IPS-15b (cell line): ENCODE measurements around the gene OR2A42.
"Not testable (repeated sequence)": the region's sequence is repeated elsewhere in the genome, so short reads cannot be mapped to it uniquely, and the experiment has no call there.

Experiments used
- H3K27me3 ChIP-seq: one replicate; pipeline ENCODE4 v1.6.1; 2013; ENCODE audit warnings: low read length; ENCODE audit not compliant: control insufficient read depth, insufficient read depth
- H3K36me3 ChIP-seq: one replicate; pipeline ENCODE4 v1.6.1; 2013; ENCODE audit warnings: low read length; ENCODE audit not compliant: control insufficient read depth, insufficient read depth
- H3K4me1 ChIP-seq: one replicate; pipeline ENCODE4 v1.6.1; 2013; ENCODE audit warnings: mild to moderate bottlenecking, low read length; ENCODE audit not compliant: control insufficient read depth, insufficient read depth
- H3K4me3 ChIP-seq: one replicate; pipeline ENCODE4 v1.5.1; 2013; ENCODE audit warnings: low read depth, low read length
- H3K9ac ChIP-seq: one replicate; pipeline ENCODE4 v1.6.1; 2013; ENCODE audit warnings: low read depth, mild to moderate bottlenecking, low read length
- H3K9me3 ChIP-seq: one replicate; pipeline ENCODE4 v1.6.1; 2013; ENCODE audit warnings: mild to moderate bottlenecking, low read length; ENCODE audit not compliant: control insufficient read depth, insufficient read depth

Gene OR2A42

DNA sequence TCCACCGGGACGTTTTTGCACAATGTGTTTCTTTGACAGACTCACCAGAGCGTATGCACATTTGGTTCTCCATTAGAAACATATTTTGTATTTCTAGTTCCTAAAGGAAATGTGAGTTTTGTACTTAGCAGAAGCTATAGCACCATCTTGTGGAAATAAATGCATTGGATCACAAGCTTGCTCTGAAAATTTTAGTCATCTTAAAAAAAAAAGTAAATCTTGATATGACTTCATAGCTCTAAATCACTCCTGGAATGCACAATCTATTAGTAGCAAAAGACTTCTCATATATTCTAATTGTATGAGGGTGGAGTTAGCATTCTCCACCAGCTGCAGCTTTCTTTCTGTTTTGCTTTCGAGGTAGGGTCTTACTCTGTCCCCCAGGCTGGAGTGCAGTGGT is 20.3 kb downstream of the OR2A42 start:
- H3K4me1 ChIP-seq, H3K9me3 ChIP-seq, H3K9ac ChIP-seq, H3K27me3 ChIP-seq, H3K4me3 ChIP-seq, H3K36me3 ChIP-seq: not testable (repeated sequence)

DNA sequence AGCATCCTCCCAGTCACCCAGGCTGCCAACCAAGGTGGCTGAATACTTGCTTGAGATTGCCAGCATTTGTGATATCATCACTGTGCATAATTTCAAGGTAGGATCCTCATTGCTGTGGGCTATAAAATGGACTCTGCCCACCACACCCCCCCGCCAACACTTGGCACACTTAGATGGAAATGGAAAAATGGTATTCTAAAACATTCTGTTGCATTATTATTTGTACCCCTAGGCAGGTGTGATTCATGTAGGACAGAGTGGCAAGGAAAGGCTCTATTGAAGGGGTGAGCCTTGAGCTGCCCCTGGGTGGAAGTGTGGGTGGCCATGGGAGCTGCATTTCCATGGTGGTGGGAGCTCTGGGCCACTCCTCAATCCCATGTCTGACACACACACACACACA is 20.8 kb downstream of the OR2A42 start:
- not testable (repeated sequence) for H3K9me3 ChIP-seq, H3K36me3 ChIP-seq, H3K9ac ChIP-seq, H3K27me3 ChIP-seq, H3K4me1 ChIP-seq, H3K4me3 ChIP-seq

DNA sequence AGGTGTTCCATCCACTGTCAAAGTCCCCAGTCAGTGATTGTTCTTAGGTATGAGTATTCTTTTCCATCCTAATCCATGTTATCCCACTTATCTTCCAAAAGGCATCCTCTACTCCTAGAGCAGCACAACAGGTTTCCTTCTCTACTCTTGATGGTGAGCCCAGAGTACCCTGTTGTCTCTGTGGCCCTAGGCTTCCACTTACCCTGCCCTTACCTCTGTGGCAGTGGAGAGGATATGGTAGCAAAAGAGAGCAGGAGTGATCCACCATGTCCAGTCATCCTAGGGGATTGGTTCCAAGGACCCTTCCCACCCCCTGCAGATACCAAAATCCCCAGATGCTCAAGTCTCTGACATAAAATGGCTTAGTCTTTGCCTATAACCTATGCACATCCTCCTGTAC is 22.2 kb downstream of the OR2A42 start:
- not testable (repeated sequence) for H3K4me3 ChIP-seq, H3K27me3 ChIP-seq, H3K4me1 ChIP-seq, H3K9ac ChIP-seq, H3K36me3 ChIP-seq, H3K9me3 ChIP-seq

- not testable (repeated sequence) for H3K4me3 ChIP-seq, H3K9ac ChIP-seq, H3K4me1 ChIP-seq, H3K9me3 ChIP-seq, H3K27me3 ChIP-seq, H3K36me3 ChIP-seq
Observed at GRCh38 chr7:144205306-144205705, 34.1 kb downstream of the OR2A42 start.

- not testable (repeated sequence) for H3K4me3 ChIP-seq, H3K9ac ChIP-seq, H3K4me1 ChIP-seq, H3K9me3 ChIP-seq, H3K36me3 ChIP-seq, H3K27me3 ChIP-seq
Observed at GRCh38 chr7:144203086-144203485, 36.3 kb downstream of the OR2A42 start.

- H3K9me3 ChIP-seq, H3K4me3 ChIP-seq, H3K9ac ChIP-seq, H3K4me1 ChIP-seq, H3K27me3 ChIP-seq, H3K36me3 ChIP-seq: not testable (repeated sequence)
Observed at GRCh38 chr7:144201978-144202377, 37.4 kb downstream of the OR2A42 start.

GRCh38 chr7:144198934-144199333 is 40.5 kb downstream of the OR2A42 start:
- not testable (repeated sequence) for H3K36me3 ChIP-seq, H3K9me3 ChIP-seq, H3K9ac ChIP-seq, H3K27me3 ChIP-seq, H3K4me1 ChIP-seq, H3K4me3 ChIP-seq

DNA sequence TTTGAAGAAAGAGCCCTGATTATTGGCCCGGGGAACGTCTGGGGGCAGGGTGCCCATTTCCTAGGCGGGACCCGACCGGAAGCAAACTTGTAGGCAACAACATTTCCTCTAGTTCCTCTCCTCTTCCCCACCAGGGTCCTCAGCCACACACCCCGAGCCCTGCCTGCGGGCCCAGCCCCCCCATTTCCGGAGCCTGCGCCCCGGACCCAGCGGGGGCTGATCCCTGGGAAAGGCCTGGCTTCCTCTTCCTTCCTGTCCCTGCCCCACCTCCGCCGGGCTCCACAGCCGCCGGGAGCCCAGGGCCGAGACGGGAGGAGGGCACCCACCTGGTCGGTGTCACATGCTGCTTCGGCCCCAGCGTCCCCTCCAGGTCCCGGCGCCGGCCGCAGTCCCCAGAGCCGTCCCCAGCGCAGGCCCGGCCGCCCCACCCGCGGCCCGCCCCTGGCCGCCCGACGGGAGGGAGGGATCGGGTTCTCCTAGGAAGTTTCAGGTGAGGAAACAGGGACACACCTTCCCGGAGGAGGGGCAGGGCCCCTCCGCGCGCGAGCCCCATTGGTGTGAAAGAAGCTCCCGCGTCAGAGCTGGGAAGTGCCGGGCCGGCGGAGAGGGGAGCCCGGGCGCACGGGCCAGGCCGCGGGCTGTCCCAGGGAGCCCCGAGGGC is 44.1 kb downstream of the OR2A42 start, which contains the start of gene ARHGEF35:
ARHGEF35 (minus strand) TSS at position 622 of the 661 bp plus-strand sequence. CDS start 7,450 bp downstream, outside the sequence.
- H3K36me3 ChIP-seq: not testable (repeated sequence)

DNA sequence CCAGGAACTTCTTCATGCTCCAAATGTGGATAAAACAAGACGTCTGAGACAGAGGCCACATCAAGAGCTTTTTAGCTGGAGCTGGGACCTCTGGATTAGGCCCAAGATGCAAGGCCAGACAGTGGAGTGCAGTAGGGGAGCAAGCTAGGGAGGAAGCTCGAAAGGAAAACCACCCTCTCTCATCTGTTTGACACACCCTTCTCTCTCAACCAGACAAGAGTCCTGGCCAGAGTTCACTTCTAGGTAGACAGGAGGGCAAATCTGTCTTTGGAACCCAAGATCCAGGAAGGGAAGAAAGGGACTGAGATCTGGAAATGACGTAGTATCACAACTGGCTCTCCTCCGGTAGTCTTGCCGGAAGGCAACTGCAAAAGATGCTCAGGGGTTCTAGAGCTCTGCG is 45.0 kb downstream of the OR2A42 start:
- H3K9me3 ChIP-seq, H3K36me3 ChIP-seq, H3K9ac ChIP-seq, H3K27me3 ChIP-seq, H3K4me1 ChIP-seq, H3K4me3 ChIP-seq: not testable (repeated sequence)

More for the DNA sequence above, 44.1 kb downstream of the OR2A42 start, which contains the start of gene ARHGEF35:
- not testable (repeated sequence) for H3K4me1 ChIP-seq, H3K9me3 ChIP-seq, H3K9ac ChIP-seq, H3K27me3 ChIP-seq, H3K4me3 ChIP-seq

DNA sequence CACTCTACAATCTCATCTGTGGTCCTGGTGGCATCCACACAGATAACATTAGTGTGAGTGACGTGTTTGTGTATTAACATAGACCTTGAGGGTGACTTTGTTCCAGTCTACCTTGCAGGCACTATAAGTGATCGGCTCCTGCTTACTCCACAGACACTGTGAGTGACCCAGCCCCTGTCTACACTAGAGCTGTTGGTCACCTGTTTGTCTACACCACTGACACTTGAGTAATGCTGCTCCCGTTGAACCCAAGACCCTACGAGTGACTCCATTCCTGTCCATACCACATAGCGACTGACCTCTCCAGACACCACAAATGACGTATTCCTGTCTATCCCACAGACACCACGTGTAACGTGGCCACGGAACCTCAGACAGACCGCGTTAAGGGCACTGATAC is 45.6 kb downstream of the OR2A42 start:
- H3K9me3 ChIP-seq, H3K36me3 ChIP-seq, H3K4me3 ChIP-seq, H3K9ac ChIP-seq, H3K4me1 ChIP-seq, H3K27me3 ChIP-seq: not testable (repeated sequence)

- H3K27me3 ChIP-seq, H3K36me3 ChIP-seq, H3K9me3 ChIP-seq, H3K4me3 ChIP-seq, H3K4me1 ChIP-seq, H3K9ac ChIP-seq: not testable (repeated sequence)
Observed at GRCh38 chr7:144188578-144189171, 50.7 kb downstream of the OR2A42 start.

GRCh38 chr7:144187848-144188247 is 51.6 kb downstream of the OR2A42 start:
- H3K9ac ChIP-seq, H3K27me3 ChIP-seq, H3K4me1 ChIP-seq, H3K9me3 ChIP-seq, H3K4me3 ChIP-seq, H3K36me3 ChIP-seq: not testable (repeated sequence)
